ENCODE data around the gene PMIS2. TPM values are rescaled to one million over a fixed set of nuclear protein-coding genes. Genes with fewer than 3 reads are reported as not detected.

Gene PMIS2
- total RNA-seq, 1 experiment from 2014 or later = not detected

GRCh38 chr19:35540356-35540927 lies 45.5 kb upstream of the PMIS2 start:
- Histone ChIP-seq H3K79me2 (ENCODE audit: insufficient read depth, low read length) (peaks cover 26% of the 10 kb centered on the region), H3K4me3 (replicated peaks in 1 of 2; ENCODE audit: low read depth in 1 of 2, low read length in 2 of 2) (no peak overlapping the region), H3K36me3 (ENCODE audit: control insufficient read depth in 1 of 2, insufficient read depth in 2 of 2, low read length in 2 of 2) (peaks cover 8 to 30% of the 10 kb centered on the region in 2 experiments; a peak in 3 of 4 replicates), H3K9ac (ENCODE audit: low read length) (no peak overlapping the region), H3K4me1 (ENCODE audit: control insufficient read depth in 1 of 2, insufficient read depth in 2 of 2, low read length in 2 of 2) (peaks cover 3 to 8% of the 10 kb centered on the region in 2 experiments; a peak in 3 of 4 replicates), H2AFZ (ENCODE audit: low read depth, low read length, poor library complexity, severe bottlenecking) (no peak overlapping the region), H3K9me3 (ENCODE audit: control insufficient read depth in 1 of 2, insufficient read depth in 1 of 2, low read depth in 1 of 2, low read length in 2 of 2) (no peaks in the 10 kb centered on the region), H3K4me2 (ENCODE audit: low read length) (no peak overlapping the region), H3K27me3 (ENCODE audit: insufficient read depth, low read length) (no peaks in the 10 kb centered on the region), H4K20me1 (ENCODE audit: insufficient read depth) (no peaks in the 10 kb centered on the region), H3K27ac (ENCODE audit: low read depth, low read length) (no peak overlapping the region), H3K9me2 (ENCODE audit: insufficient read depth) (no peaks in the 10 kb centered on the region)
- ATAC-seq (no peak), DNase-seq (ENCODE audit: low read depth, low spot score) (no peak)
- CTCF ChIA-PET = no interaction called here
- RAD21 ChIA-PET (ENCODE audit: low non-redundant PET in 1 of 2, low total read pairs in 2 of 2, uncharacterized antibody in 2 of 2, unreplicated experiment in 2 of 2) = no interaction called here
- BruUV-seq (replicated peaks) = no TSS peak
- POLR2A ChIA-PET = no interaction called here
- intact Hi-C loops (cut with micrococcal nuclease) = loop anchor here (10.0 kb wide), 1 partner anchor 394 kb away; the partner anchor contains the start of gene LRFN3
- TF ChIP-seq CEBPB (IDR thresholded peaks at IDR 0.05; ENCODE audit: low read depth) = no peak
- no peak for TF ChIP-seq TCF7L2 (IDR thresholded peaks at IDR 0.05; ENCODE audit: borderline replicate concordance, extremely low read depth, insufficient read depth, insufficient read length)
- TF ChIP-seq SIN3A (IDR thresholded peaks at IDR 0.05; ENCODE audit: low read depth) = no peak
- TF ChIP-seq JUND (IDR thresholded peaks at IDR 0.05) = no peak
- no peak for TF ChIP-seq ZNF274 (IDR thresholded peaks at IDR 0.05; ENCODE audit: low read depth, low read length)
- TF ChIP-seq ATF3 (IDR thresholded peaks at IDR 0.05) = no peak
- TF ChIP-seq ZBTB33 (IDR thresholded peaks at IDR 0.05; ENCODE audit: extremely low read depth, insufficient replicate concordance, low read length) = no peak
- TF ChIP-seq SP1 (IDR thresholded peaks at IDR 0.05; ENCODE audit: low read depth) = no peak
- no peak for TF ChIP-seq YY1 (IDR thresholded peaks at IDR 0.05; ENCODE audit: extremely low read depth, insufficient replicate concordance, low read depth, low read length)
- no peak for TF ChIP-seq ELF1 (IDR thresholded peaks at IDR 0.05; ENCODE audit: borderline replicate concordance, low read depth)
- TF ChIP-seq CTCF (IDR thresholded peaks at IDR 0.05 in 2 of 3, conservative IDR thresholded peaks at IDR 0.05 in 1 of 3; ENCODE audit: borderline replicate concordance in 1 of 3, insufficient read depth in 1 of 3, low read depth in 2 of 3, low read length in 2 of 3) = no peak
- no peak for TF ChIP-seq RAD21 (IDR thresholded peaks at IDR 0.05; ENCODE audit: low read depth)
- no peak for TF ChIP-seq MAX (IDR thresholded peaks at IDR 0.05)
- TF ChIP-seq EZH2phosphoT487 (IDR thresholded peaks at IDR 0.05; ENCODE audit: borderline replicate concordance) = no peak
- TF ChIP-seq FOSL1 (IDR thresholded peaks at IDR 0.05; ENCODE audit: low read depth) = no peak
- TF ChIP-seq SRF (IDR thresholded peaks at IDR 0.05; ENCODE audit: low read depth) = no peak
- no peak for TF ChIP-seq CBX3 (IDR thresholded peaks at IDR 0.05; ENCODE audit: low read depth)
- TF ChIP-seq REST (IDR thresholded peaks at IDR 0.05; ENCODE audit: low read depth) = no peak
- no peak for TF ChIP-seq POLR2AphosphoS5 (IDR thresholded peaks at IDR 0.05; ENCODE audit: low read depth, low read length)

Data from HCT116 (cell line).